Neuronal stem cell (in vitro differentiated cells): ENCODE results near the gene SMIM27.
"Not testable (repeated sequence)": the region's sequence is repeated elsewhere in the genome, so short reads cannot be mapped to it uniquely, and the experiment has no call there.

ENCODE experiments used
- DNase-seq: peaks from one replicate; pipeline ENCODE4 v3.0.0-alpha.2; 2013; ENCODE audit warnings: low spot score
- H2AFZ ChIP-seq: one replicate; pipeline ENCODE4 v1.6.1; 2013; ENCODE audit warnings: mild to moderate bottlenecking, low read length, inconsistent platforms
- H2AK5ac ChIP-seq: 2 replicates; pipeline ENCODE4 v1.6.1; 2013; ENCODE audit warnings: low read depth, mild to moderate bottlenecking, inconsistent platforms, low read length, moderate library complexity, mixed read lengths
- H2BK120ac ChIP-seq: 2 replicates; pipeline ENCODE4 v1.6.1; 2013; ENCODE audit warnings: low read depth, mild to moderate bottlenecking, inconsistent platforms, low read length, moderate library complexity, mixed read lengths
- H2BK12ac ChIP-seq: one replicate; pipeline ENCODE4 v1.6.1; 2013; ENCODE audit warnings: low read length, inconsistent platforms
- H2BK15ac ChIP-seq: 2 replicates; pipeline ENCODE4 v1.6.1; 2013; ENCODE audit warnings: mild to moderate bottlenecking, low read length, inconsistent platforms, mixed read lengths
- H2BK5ac ChIP-seq: one replicate; pipeline ENCODE4 v1.6.1; 2013; ENCODE audit warnings: inconsistent platforms, mild to moderate bottlenecking, low read length, moderate library complexity
- H3K14ac ChIP-seq: one replicate; pipeline ENCODE4 v1.6.1; 2013; ENCODE audit warnings: low read length, inconsistent platforms
- H3K18ac ChIP-seq: 2 replicates; pipeline ENCODE4 v1.6.1; 2013; ENCODE audit warnings: low read length, inconsistent platforms
- H3K23ac ChIP-seq: 2 replicates; pipeline ENCODE4 v1.6.1; 2013; ENCODE audit warnings: low read depth, mild to moderate bottlenecking, mixed read lengths, low read length, inconsistent platforms; ENCODE audit not compliant: poor library complexity
- H3K27ac ChIP-seq: replicated peaks from 3 replicates; pipeline ENCODE4 v1.5.1; 2013; ENCODE audit warnings: low read length, inconsistent platforms
- H3K27me3 ChIP-seq, 3 experiments: 2 replicates each; pipeline ENCODE4 v1.6.1; 2013; ENCODE audit warnings: low read length in 3 of 3, mild to moderate bottlenecking in 2 of 3, inconsistent platforms in 1 of 3, low read depth in 1 of 3, mixed read lengths in 1 of 3, moderate library complexity in 1 of 3; ENCODE audit not compliant: control insufficient read depth in 3 of 3, insufficient read depth in 3 of 3
- H3K36me3 ChIP-seq, 2 donors: replicated peaks in 1 of 2; 2 replicates each; pipeline ENCODE4 v1.6.1; 2013; ENCODE audit warnings: low read length in 2 of 2; ENCODE audit not compliant: control insufficient read depth in 2 of 2, insufficient read depth in 2 of 2
- H3K4ac ChIP-seq: 2 replicates; pipeline ENCODE4 v1.6.1; 2013; ENCODE audit warnings: inconsistent platforms, mild to moderate bottlenecking, low read length, moderate library complexity
- H3K4me1 ChIP-seq, 2 donors: 1 replicate in 1 of 2; 2 replicates in 1 of 2; pipeline ENCODE4 v1.6.1; 2013; ENCODE audit warnings: low read length in 2 of 2, low read depth in 1 of 2; ENCODE audit not compliant: control insufficient read depth in 2 of 2, insufficient read depth in 1 of 2
- H3K4me2 ChIP-seq: one replicate; pipeline ENCODE4 v1.6.1; 2013; ENCODE audit warnings: mild to moderate bottlenecking, low read length, inconsistent platforms; ENCODE audit not compliant: insufficient read depth, poor library complexity, severe bottlenecking
- H3K4me3 ChIP-seq, 2 donors: 2 replicates each; pipeline ENCODE4 v1.5.1; 2013; ENCODE audit warnings: low read length in 2 of 2, mild to moderate bottlenecking in 2 of 2, inconsistent platforms in 1 of 2, moderate library complexity in 1 of 2
- H3K79me1 ChIP-seq: one replicate; pipeline ENCODE4 v1.6.1; 2013; ENCODE audit warnings: low read depth, mild to moderate bottlenecking, inconsistent platforms, low read length, moderate library complexity
- H3K9ac ChIP-seq: one replicate; pipeline ENCODE4 v1.6.1; 2013; ENCODE audit warnings: mild to moderate bottlenecking, low read depth, low read length, inconsistent platforms; ENCODE audit not compliant: poor library complexity
- H3K9me3 ChIP-seq, 2 donors: replicated peaks in 1 of 2; 2 replicates each; pipeline versions ENCODE3 to v1.6.1; 2013; ENCODE audit warnings: low read length in 2 of 2, mild to moderate bottlenecking in 2 of 2, inconsistent platforms in 1 of 2, low read depth in 1 of 2, mixed read lengths in 1 of 2, moderate library complexity in 1 of 2; ENCODE audit not compliant: control insufficient read depth in 2 of 2, insufficient read depth in 1 of 2
- H4K8ac ChIP-seq: one replicate; pipeline ENCODE4 v1.6.1; 2013; ENCODE audit warnings: low read depth, mild to moderate bottlenecking, inconsistent platforms, low read length, moderate library complexity
- H4K91ac ChIP-seq: one replicate; pipeline ENCODE4 v1.6.1; 2013; ENCODE audit warnings: low read length, low read depth, mild to moderate bottlenecking, inconsistent platforms; ENCODE audit not compliant: poor library complexity
- WGBS, 2 donors: extraction: QIAGEN DNeasy Blood & Tissue Kit; methylation state at CpG; one replicate each; pipeline ENCODE4 v1.1.7; 2013; ENCODE audit warnings: missing lambda C conversion rate in 2 of 2, mixed read lengths in 1 of 2; ENCODE audit not compliant: insufficient read length in 2 of 2, insufficient replicate concordance in 1 of 2; ENCODE audit errors: extremely low coverage in 2 of 2; 5-methylcytosine and 5-hydroxymethylcytosine counted together

Gene SMIM27

GRCh38 chr9:32548213-32548612 is 3.9 kb upstream of the SMIM27 start:
- H4K8ac ChIP-seq, H2BK12ac ChIP-seq, DNase-seq, H3K27me3 ChIP-seq, H2AFZ ChIP-seq, H3K4me1 ChIP-seq, H3K14ac ChIP-seq, H2AK5ac ChIP-seq, H3K4me2 ChIP-seq, H4K91ac ChIP-seq, H2BK15ac ChIP-seq, H3K9ac ChIP-seq, H3K4ac ChIP-seq, H3K79me1 ChIP-seq, H3K27ac ChIP-seq, H3K9me3 ChIP-seq, H2BK120ac ChIP-seq, H2BK5ac ChIP-seq, H3K4me3 ChIP-seq, H3K18ac ChIP-seq, H3K23ac ChIP-seq: not testable (repeated sequence)
- WGBS, 2 donors: no CpG with 5 or more reads among the region's 20 CpGs
- peaks cover 5 to 56% of the 10 kb centered on the region in 2 donors for H3K36me3 ChIP-seq

DNA sequence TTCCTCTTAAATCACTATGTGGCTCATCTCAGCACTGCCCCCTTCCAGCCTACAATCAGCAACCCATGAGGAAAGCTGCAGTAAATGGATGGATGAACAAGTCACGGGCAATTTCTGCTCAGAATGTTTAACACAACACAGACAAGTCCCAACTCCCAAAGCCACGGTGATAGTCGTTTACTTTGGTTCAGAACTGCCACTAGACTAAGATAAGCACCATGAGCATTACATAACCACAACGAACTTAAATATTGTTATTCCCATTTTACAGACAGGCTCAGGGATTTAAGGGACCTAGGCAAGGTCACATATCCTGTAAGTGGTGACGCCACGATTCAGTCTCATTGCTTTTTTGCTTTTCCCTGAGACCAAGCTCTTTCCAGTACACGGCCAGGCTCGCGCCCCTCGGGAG is 2.0 kb upstream of the SMIM27 start:
- H3K36me3 ChIP-seq: peaks cover 5 to 47% of the 10 kb centered on the region in 2 donors
- no peak overlapping the region for H2AK5ac ChIP-seq
- H3K9me3 ChIP-seq: peaks cover 0 to 5% of the 10 kb centered on the region in 2 donors
- WGBS, 2 donors: no CpG with 5 or more reads among the region's 10 CpGs
- peak; percentile 12 for DNase-seq
- H3K23ac ChIP-seq: no peak overlapping the region
- no peak overlapping the region for H2BK15ac ChIP-seq
- peak overlapping the region; percentile 66 to 95 for H3K4me3 ChIP-seq
- no peak overlapping the region for H3K4ac ChIP-seq
- H3K9ac ChIP-seq: peak overlapping the region; percentile 89
- no peak overlapping the region for H2BK5ac ChIP-seq
- peak overlapping the region; percentile 74 for H3K27ac ChIP-seq
- no peak overlapping the region for H2BK120ac ChIP-seq
- H3K4me1 ChIP-seq: peaks cover 2 to 3% of the 10 kb centered on the region in 2 donors
- H4K91ac ChIP-seq: no peak overlapping the region
- peaks cover 2% of the 10 kb centered on the region for H3K79me1 ChIP-seq
- H3K4me2 ChIP-seq: peak overlapping the region; percentile 29
- no peak overlapping the region for H4K8ac ChIP-seq
- no peak overlapping the region for H2BK12ac ChIP-seq
- no peaks in the 10 kb centered on the region for H3K27me3 ChIP-seq
- no peak overlapping the region for H3K18ac ChIP-seq
- H2AFZ ChIP-seq: peak overlapping the region; percentile 82
- peak overlapping the region; percentile 92 for H3K14ac ChIP-seq

GRCh38 chr9:32550562-32551275 is 1.4 kb upstream of the SMIM27 start:
- Histone ChIP-seq H2AK5ac (peak overlapping the region; percentile 6), H3K4me1 (peaks cover 2 to 3% of the 10 kb centered on the region in 2 donors), H3K4ac (no peak overlapping the region), H4K8ac (no peak overlapping the region), H3K9me3 (peaks cover 0 to 5% of the 10 kb centered on the region in 2 donors), H3K14ac (peak overlapping the region; percentile 92), H3K23ac (peak overlapping the region; percentile 52), H3K9ac (peak overlapping the region; percentile 89), H4K91ac (no peak overlapping the region), H2BK120ac (no peak overlapping the region), H2BK5ac (no peak overlapping the region), H3K4me3 (peak overlapping the region; percentile 66 to 98), H3K18ac (peak overlapping the region; percentile 73), H2AFZ (peak overlapping the region; percentile 93), H3K36me3 (peaks cover 5 to 47% of the 10 kb centered on the region in 2 donors), H3K79me1 (peaks cover 2% of the 10 kb centered on the region), H3K4me2 (peak overlapping the region; percentile 82), H2BK15ac (no peak overlapping the region), H3K27ac (peak overlapping the region; percentile 81), H2BK12ac (no peak overlapping the region), H3K27me3 (no peaks in the 10 kb centered on the region)
- DNase-seq: peak; percentile 97
- no CpG with 5 or more reads among the region's 75 CpGs for WGBS, 2 donors

GRCh38 chr9:32551276-32552051 is 663 bp upstream of the SMIM27 start:
- DNase-seq: peak; percentile 49
- H3K79me1 ChIP-seq: peaks cover 2% of the 10 kb centered on the region
- H3K27me3 ChIP-seq: no peaks in the 10 kb centered on the region

More at GRCh38 chr9:32551276-32552051, 663 bp upstream of the SMIM27 start:
- Histone ChIP-seq H2BK15ac (no peak overlapping the region), H3K23ac (no peak overlapping the region), H3K27ac (peak overlapping the region; percentile 81), H3K4me3 (peak overlapping the region; percentile 66 to 98), H3K18ac (no peak overlapping the region), H3K9me3 (peaks cover 0 to 5% of the 10 kb centered on the region in 2 donors), H2BK12ac (no peak overlapping the region), H2BK120ac (no peak overlapping the region), H4K8ac (no peak overlapping the region), H2AFZ (peak overlapping the region; percentile 93), H3K4ac (no peak overlapping the region), H3K4me1 (peaks cover 2 to 3% of the 10 kb centered on the region in 2 donors), H3K14ac (no peak overlapping the region), H3K4me2 (peak overlapping the region; percentile 82), H2AK5ac (no peak overlapping the region), H4K91ac (no peak overlapping the region), H3K36me3 (peaks cover 5 to 43% of the 10 kb centered on the region in 2 donors), H3K9ac (peak overlapping the region; percentile 76), H2BK5ac (no peak overlapping the region)
- no CpG with 5 or more reads among the region's 36 CpGs for WGBS, 2 donors
